GM13977 (cell line): ENCODE measurements around the gene CLHC1.

ENCODE experiments used
- DNase-seq: peaks from one replicate; pipeline ENCODE4 v3.0.0; 2012; ENCODE audit warnings: low spot score
- CTCF ChIP-seq: IDR thresholded peaks from 2 replicates; pipeline ENCODE4 v1.5.1; 2012; ENCODE audit warnings: mild to moderate bottlenecking, control low read depth; ENCODE audit not compliant: insufficient read depth; ENCODE audit errors: extremely low read depth, missing control alignments
- in situ Hi-C: fragments of 300-500 bp; cut with MboI; formaldehyde crosslinking; loops from one replicate; pipeline ENCODE4 v1.12.0; 2022; ENCODE audit warnings: low sequenced_read_pairs, low pct_unique_long_range_greater_than_20kb, mixed read lengths, inconsistent platforms; ENCODE audit not compliant: unreplicated experiment

Gene CLHC1

GRCh38 chr2:55164534-55165480 lies 67.3 kb downstream of the CLHC1 start:
- TF ChIP-seq CTCF, result no peak
- in situ Hi-C loops, result loop anchor here (25.0 kb wide), 1 partner anchor 253 kb away; no protein-coding TSS in a partner anchor
- no peak for DNase-seq

GRCh38 chr2:55163941-55164390 lies 68.1 kb downstream of the CLHC1 start:
- DNase-seq, result no peak
- no peak for TF ChIP-seq CTCF
- in situ Hi-C loops, result loop anchor here (25.0 kb wide), 1 partner anchor 252 kb away; no protein-coding TSS in a partner anchor

GRCh38 chr2:55163274-55163721 lies 68.8 kb downstream of the CLHC1 start:
- no peak for DNase-seq
- in situ Hi-C loops, result loop anchor here (25.0 kb wide), 1 partner anchor 251 kb away; no protein-coding TSS in a partner anchor
- no peak for TF ChIP-seq CTCF

GRCh38 chr2:55162284-55163006 lies 69.6 kb downstream of the CLHC1 start:
- no peak for DNase-seq
- in situ Hi-C loops, result loop anchor here (25.0 kb wide), 1 partner anchor 250 kb away; no protein-coding TSS in a partner anchor
- no peak for TF ChIP-seq CTCF

- in situ Hi-C loops, result loop anchor here (25.0 kb wide), 1 partner anchor 249 kb away; no protein-coding TSS in a partner anchor
- no peak for DNase-seq
- no peak for TF ChIP-seq CTCF
Observed at GRCh38 chr2:55161295-55162210, 70.5 kb downstream of the CLHC1 start.
